ENCODE data around the gene MCIDAS.

The MCIDAS gene

DNA sequence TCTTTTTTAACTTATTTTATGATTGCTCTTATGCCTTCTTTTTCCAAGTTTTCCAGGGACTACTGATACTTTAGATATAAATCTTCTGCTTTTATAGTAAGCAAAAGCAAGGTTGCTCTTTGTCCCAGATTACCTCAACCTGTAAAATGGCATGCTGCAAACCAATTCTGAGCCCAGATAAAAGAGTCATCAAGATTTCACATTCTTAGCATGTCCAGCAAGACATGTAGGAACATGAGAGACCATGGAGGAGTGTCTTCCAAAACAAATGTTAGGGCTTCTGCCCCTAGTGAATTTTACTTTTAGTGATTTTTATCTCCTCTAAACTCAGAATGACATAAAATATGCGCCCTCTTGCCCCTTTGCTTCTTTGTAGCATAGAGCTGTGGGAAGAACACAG lies 47.1 kb downstream of the MCIDAS start:
- Histone ChIP-seq H3K27me3 (peaks cover 66% of the 10 kb centered on the region), H3K4me1 (no peaks in the 10 kb centered on the region; the same call in 1 of the 2 replicates), H3K36me3 (no peaks in the 10 kb centered on the region), H3K4me3 (ENCODE audit: low read depth, low read length) (no peak overlapping the region), H3K9me3 (no peaks in the 10 kb centered on the region)
- TF ChIP-seq CTCF (IDR thresholded peaks at IDR 0.05; ENCODE audit: low read depth, low read length): no peak
- no peak for DNase-seq

- Histone ChIP-seq H3K4me3 (ENCODE audit: low read depth, low read length) (no peak overlapping the region), H3K9me3 (no peaks in the 10 kb centered on the region), H3K27me3 (peaks cover 82% of the 10 kb centered on the region), H3K4me1 (no peaks in the 10 kb centered on the region; the same call in 1 of the 2 replicates), H3K36me3 (no peaks in the 10 kb centered on the region)
- DNase-seq: no peak
- TF ChIP-seq CTCF (IDR thresholded peaks at IDR 0.05; ENCODE audit: low read depth, low read length): no peak
Measured at GRCh38 chr5:55177078-55177477, 50.0 kb downstream of the MCIDAS start.

- peaks cover 74% of the 10 kb centered on the region for H3K27me3 ChIP-seq
- no peaks in the 10 kb centered on the region; the same call in 1 of the 2 replicates for H3K4me1 ChIP-seq
- TF ChIP-seq CTCF (IDR thresholded peaks at IDR 0.05; ENCODE audit: low read depth, low read length): no peak
- H3K4me3 ChIP-seq (ENCODE audit: low read depth, low read length): peak overlapping the region; percentile 30
- H3K9me3 ChIP-seq: no peaks in the 10 kb centered on the region
- no peaks in the 10 kb centered on the region for H3K36me3 ChIP-seq
- peak; percentile 69 for DNase-seq
Measured at GRCh38 chr5:55176176-55176818, 50.8 kb downstream of the MCIDAS start.

DNA sequence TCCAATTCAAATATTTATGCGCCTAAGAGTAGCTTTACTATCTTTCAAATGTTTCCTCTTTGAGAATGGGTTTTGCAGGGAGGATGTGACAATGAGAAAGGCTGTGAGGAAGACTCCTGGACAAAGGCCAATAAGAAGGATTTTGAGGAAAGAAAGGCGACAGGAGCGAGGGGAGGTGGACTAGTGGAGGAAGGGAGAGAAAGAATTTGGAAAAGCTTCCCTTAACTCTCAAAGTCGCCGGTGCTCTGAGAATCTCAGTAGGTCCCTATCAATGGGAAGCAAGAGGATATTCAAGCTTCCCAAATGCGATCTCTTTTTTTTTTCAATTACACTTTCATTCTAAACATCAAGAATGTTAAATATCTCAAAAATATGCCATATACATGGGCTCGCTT lies 51.3 kb downstream of the MCIDAS start:
- H3K4me3 ChIP-seq (ENCODE audit: low read depth, low read length): no peak overlapping the region
- H3K9me3 ChIP-seq: no peaks in the 10 kb centered on the region
- H3K4me1 ChIP-seq: no peaks in the 10 kb centered on the region; the same call in 1 of the 2 replicates
- TF ChIP-seq CTCF (IDR thresholded peaks at IDR 0.05; ENCODE audit: low read depth, low read length): no peak
- peaks cover 77% of the 10 kb centered on the region for H3K27me3 ChIP-seq
- no peak for DNase-seq
- no peaks in the 10 kb centered on the region for H3K36me3 ChIP-seq

DNA sequence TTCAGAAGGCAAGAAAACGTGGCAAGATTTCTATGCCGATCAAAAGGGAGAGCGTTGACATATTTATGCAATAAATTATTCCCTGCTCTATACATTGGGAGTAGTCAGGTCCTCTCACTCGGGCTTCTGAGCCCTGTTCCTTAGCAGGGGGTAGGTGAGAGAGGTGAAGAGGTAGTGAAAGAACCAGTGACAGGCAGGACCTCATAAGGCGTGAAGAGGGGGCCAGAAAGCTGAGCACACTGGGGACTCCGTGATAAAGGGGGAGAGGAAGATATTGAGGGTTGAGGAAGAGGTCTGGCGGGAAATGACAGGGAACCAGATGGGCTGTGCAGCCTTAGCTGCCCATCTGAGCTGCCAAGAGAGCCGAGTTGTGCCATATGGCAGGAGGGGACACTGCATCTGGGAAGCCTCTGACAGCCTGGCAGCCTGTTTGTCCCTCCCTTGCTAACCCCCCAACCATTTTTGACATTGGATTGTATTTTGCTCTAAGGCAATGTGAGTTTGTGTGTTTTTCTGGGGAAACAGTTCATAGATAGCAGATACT lies 53.4 kb downstream of the MCIDAS start:
- H3K9me3 ChIP-seq: no peaks in the 10 kb centered on the region
- peaks cover 73% of the 10 kb centered on the region for H3K27me3 ChIP-seq
- H3K4me3 ChIP-seq (ENCODE audit: low read depth, low read length): peak overlapping the region; percentile 52
- no peaks in the 10 kb centered on the region for H3K36me3 ChIP-seq
- no peak for DNase-seq
- no peaks in the 10 kb centered on the region; the same call in 1 of the 2 replicates for H3K4me1 ChIP-seq
- TF ChIP-seq CTCF (IDR thresholded peaks at IDR 0.05; ENCODE audit: low read depth, low read length): no peak

All from BE2C (cell line).